GM19395 (cell line): Measurements from ENCODE around the gene VAMP2.

Experiments used
- ATAC-seq: cut with Tn5 transposase; IDR thresholded peaks from one replicate; pipeline ENCODE4 v1.9.1; 2021; ENCODE audit warnings: mild to moderate bottlenecking, moderate library complexity; ENCODE audit not compliant: unreplicated experiment

Gene VAMP2

GRCh38 chr17:8143581-8144400 lies 19.0 kb downstream of the VAMP2 start:
- ATAC-seq, result no peak

- no peak for ATAC-seq
These were observed 19.7 kb downstream of the VAMP2 start for GRCh38 chr17:8142887-8143580.

GRCh38 chr17:8142158-8142886 lies 20.4 kb downstream of the VAMP2 start:
- ATAC-seq, result no peak

- no peak for ATAC-seq
These were observed 21.0 kb downstream of the VAMP2 start for GRCh38 chr17:8141741-8142140.

- ATAC-seq, result no peak
These were observed 21.7 kb downstream of the VAMP2 start for GRCh38 chr17:8141045-8141444.

- ATAC-seq, result no peak
These were observed 22.4 kb downstream of the VAMP2 start for GRCh38 chr17:8140065-8141029.

- peak; percentile 78 for ATAC-seq
These were observed 23.9 kb downstream of the VAMP2 start for GRCh38 chr17:8138672-8139371.

GRCh38 chr17:8138374-8138671 lies 24.4 kb downstream of the VAMP2 start:
- ATAC-seq, result no peak

GRCh38 chr17:8137645-8138373 lies 24.9 kb downstream of the VAMP2 start:
- ATAC-seq, result no peak

GRCh38 chr17:8133941-8134340 lies 28.8 kb downstream of the VAMP2 start:
- ATAC-seq, result no peak

GRCh38 chr17:8133399-8133798 lies 29.3 kb downstream of the VAMP2 start:
- ATAC-seq, result no peak

GRCh38 chr17:8131844-8132441 lies 30.8 kb downstream of the VAMP2 start:
- ATAC-seq, result no peak

- ATAC-seq, result no peak
These were observed 34.5 kb downstream of the VAMP2 start for GRCh38 chr17:8128125-8128784.

GRCh38 chr17:8126491-8127066 lies 36.2 kb downstream of the VAMP2 start:
- no peak for ATAC-seq

- no peak for ATAC-seq
These were observed 36.7 kb downstream of the VAMP2 start for GRCh38 chr17:8125947-8126490.

- no peak for ATAC-seq
These were observed 37.4 kb downstream of the VAMP2 start for GRCh38 chr17:8125154-8125946.
